Stimulated activated CD8-positive, alpha-beta memory T cell treated with anti-CD3 and anti-CD28 coated beads, Interleukin-4, amount 100 ng/mL, for 1 hour (primary cell): Measurements from ENCODE around the gene DHRS7C.

Experiments used
- DNase-seq, 2 donors: peaks; one replicate each; pipeline ENCODE4 v3.0.0-alpha.2; 2020; ENCODE audit warnings: low read depth in 2 of 2, low spot score in 1 of 2

Gene DHRS7C

DNA sequence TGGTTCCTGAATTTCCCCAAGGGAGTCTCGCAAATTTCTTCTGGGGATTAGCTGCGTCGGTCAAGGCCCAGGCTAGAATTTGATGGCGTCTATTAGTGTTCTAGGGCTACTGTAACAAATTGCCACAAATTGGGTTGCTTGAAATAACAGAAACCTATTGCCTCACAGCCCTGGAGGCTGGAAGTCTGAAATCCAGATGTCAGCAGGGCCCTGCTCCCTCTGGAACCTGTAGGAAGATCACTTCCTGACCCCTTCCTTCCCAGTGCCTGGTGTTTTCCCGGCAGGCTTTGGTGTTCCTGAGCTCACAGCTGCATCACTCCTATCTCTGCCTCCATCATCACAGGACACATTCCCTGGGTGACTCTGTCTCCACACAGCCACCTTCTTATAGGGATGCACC, 24.4 kb downstream of the DHRS7C start:
- DNase-seq = no peak

DNA sequence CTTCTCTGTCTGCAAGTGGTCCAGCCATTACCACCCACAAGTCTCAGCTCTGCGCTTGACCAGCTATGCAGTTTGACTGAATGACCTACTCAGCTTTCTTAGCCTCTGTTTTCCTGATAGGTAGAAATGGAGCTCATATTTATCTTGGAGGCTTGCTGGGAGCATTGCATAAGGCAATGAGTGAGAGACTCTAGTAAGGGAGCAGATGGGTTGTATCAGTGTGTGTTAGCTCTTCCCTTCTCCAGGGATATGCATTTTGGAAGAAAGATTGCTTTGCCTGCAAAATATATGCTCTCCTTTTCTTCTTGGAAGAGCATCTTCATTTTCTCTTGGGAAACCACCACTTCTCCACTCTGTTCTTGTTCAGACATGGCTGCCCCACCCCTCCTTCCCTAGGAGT, 26.1 kb downstream of the DHRS7C start:
- DNase-seq = no peak

DNA sequence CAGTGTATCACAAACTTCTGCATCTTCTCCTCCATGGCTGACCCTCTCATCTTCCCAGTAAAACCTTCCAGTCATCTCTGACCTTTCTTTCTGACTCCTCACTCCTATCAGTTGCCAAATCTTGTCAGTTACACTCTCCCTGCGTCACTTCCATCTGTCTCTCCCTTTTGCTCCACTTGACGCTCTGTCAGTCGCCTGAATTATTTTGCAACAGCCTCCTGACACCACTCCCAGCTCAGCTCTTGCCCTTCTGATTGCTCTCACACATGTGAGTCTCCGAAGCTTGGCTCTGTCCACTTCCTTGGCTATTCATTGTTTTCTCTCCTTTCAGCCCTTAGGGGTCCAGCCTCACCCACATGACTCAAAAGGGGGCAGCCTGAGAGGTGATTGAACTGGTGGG, 27.7 kb downstream of the DHRS7C start:
- DNase-seq = no peak

DNA sequence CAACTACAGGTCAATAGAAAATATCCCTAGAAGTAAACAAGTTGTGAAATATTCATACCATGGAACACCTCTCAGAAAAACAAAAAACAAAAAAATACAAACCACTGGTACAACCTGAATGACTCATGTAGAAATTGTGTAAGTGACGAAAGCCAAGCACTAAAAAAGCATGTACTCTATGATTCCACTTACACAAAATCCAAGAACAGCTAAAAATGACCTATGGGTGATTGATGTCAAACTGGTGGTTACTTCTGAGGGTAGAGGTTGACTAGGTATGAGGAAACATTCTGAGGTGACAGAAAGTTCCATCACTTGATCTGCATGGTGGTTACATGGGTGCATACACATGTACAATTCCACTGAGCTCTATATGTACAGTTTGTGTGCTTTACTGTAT, 31.1 kb downstream of the DHRS7C start:
- DNase-seq = no peak

DNA sequence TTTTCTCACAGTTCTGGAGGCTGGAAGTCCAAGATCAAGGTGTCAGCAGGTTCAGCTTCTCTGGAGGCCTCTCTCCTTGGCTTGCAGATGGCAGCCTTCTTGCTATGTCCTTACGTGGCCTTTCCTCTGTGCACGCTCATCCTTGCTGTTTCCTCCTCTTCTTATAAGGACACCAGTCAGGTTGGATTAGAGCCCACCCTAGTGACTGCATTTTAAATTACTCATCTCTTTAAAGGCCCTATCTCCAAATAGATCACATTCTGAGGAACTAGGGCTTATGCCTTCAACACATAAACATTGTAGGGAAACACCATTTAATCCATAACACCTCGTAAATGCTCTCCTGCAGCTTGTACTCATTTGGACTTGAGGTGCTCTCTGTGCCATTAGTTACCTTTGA, 36.3 kb downstream of the DHRS7C start:
- no peak for DNase-seq

DNA sequence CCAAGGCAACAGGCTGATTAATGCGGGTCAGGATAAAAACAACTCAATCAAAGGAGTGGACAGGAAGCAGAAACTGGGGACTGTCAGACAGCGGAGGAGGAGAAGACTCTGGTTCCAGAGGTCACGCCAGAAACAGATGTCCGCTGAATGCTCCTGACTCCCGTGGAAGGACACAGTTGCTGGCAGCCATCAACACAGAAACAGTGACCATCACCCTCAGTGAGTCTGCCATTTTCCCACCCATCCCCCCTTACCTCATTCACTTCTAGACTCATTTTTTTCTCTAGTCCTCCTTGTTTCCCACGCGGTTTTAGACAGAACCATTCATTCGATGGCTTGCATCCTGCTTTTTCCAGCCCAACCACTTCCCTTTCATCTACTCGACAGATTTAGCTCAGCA, 40.9 kb downstream of the DHRS7C start:
- no peak for DNase-seq

DNA sequence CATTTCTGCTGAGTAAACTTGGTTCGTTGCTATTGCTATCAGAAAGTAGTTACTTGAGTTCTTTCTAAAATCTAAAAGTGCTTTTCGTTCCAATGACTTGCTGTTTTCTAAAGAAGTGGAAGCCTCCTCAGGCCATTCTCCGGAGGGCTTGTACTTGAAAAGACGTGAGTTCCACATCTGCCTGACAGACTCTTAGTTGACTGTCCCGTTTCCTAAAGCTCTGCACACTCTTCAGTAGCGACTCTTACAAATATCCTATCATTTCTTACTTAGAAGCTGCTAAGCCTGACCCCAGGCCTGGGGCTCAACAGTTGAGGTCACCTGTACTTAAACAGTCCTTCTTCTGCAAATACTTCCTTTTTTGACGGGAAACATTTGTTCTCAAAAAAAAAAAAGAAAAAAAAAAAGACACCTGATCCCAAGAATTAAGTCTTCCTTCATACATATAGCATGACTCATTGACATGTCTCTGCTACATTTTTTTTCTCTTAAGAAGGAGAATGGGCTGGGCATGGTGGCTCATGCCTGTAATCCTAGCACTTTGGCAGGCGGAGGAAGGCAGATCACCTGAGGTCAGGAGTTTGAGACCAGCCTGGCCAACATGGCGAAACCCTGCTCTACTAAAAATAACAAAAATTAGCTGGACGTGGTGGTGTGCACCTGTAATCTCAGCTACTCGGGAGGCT, 61.5 kb downstream of the DHRS7C start:
- DNase-seq = no peak

DNA sequence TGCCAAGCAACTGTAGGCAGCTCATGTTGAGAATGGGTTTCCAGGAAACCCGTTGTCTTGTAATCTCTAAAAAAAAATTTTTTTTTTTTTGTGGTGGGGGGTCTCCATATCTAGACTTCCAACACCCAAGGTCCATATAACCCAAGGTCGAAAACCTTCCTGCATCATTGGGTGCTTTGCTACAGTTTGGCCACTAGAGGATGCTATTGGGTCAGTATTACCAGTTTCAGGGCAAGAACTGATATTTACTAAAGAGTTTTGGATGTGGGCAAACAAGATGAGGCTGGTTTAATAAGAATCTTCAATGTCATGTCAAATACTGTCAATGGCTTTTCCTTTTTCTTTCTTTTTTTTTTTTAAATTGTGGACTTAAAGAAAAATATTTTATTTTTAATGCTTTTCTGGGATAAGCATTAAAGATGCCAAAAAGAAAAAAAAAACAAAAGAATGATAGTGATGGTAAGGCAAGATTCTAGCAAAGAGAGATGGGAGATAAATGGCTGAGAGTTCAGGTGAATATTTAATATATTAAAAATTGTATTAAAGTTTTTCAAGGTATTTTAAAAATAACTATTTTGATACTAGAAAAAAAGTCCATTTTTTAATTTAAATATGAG, 62.2 kb downstream of the DHRS7C start:
- DNase-seq = no peak

DNA sequence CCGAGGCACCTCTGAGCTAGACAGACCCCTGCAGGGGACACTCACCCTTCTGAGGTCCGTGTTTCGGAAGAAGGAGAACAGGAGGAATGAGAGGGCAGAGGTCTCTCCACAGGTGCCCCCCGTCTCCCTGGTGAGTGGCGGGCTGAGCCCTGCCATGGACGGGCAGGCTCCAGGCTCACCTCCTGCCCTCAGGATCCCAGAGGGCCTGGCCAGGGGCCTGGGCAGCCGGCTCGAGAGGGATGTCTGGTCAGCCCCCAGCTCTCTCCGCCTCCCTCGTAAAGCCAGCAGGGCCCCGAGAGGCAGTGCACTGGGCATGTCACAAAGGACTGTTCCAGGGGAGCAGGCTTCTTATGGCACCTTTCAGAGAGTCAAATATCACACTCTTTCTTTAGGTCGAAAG, 62.8 kb downstream of the DHRS7C start:
- no peak for DNase-seq

DNA sequence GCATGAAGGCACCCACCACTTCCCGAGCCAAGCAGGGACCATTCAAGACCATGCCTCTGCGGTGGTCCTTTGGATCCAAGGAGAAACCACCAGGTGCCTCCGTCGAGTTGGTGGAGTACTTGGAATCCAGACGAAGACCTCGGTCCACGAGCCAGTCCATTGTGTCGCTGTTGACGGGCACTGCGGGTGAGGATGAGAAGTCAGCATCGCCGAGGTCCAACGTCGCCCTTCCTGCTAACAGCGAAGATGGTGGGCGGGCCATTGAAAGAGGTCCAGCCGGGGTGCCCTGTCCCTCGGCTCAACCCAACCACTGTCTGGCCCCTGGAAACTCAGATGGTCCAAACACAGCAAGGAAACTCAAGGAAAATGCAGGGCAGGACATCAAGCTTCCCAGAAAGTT, 63.4 kb downstream of the DHRS7C start:
- DNase-seq = no peak

DNA sequence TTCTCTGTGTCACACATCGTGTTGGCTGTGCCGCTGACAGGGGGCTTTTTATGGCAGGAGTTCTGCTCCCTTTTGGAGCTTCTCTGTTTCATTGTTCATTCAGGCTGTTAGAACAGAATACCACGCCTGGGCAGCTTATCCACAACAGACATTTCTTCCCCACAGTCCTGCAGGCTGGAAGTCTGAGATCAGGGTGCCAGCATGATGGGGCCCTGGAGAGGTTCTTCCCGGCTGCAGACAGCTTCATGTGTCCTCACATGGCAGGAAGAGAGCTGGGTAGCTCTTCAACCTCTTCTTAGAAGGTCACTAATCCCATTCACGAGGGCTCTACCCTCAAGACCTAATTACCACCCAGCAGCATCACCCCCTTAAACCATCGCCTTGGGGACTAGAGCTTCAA, 65.1 kb downstream of the DHRS7C start:
- DNase-seq = no peak

DNA sequence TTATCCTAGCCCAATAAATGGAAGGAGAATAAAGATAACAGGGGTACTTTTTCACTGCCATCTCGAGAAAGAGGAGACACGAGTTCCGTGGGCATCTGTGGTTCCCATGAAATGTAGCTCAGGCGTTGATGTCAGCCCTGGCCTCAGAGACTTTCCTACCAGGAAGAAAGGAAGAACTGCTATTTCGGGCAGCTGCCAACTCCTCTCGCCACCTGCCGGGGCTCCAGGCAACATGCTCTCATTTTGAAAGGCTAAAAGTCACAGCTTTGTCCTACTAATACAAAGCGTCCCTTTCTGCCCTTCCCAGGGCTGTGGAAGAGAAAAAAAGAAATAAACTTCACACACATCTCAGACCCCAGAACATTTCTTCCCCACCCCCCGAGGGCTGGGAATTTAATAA, 65.8 kb downstream of the DHRS7C start:
- DNase-seq = no peak
